ENCODE results near the gene CDT1. TPM values are rescaled to one million over a fixed set of nuclear protein-coding genes. Genes with fewer than 3 reads are reported as not detected.
A peak's percentile ranks its signal among the peaks of the same experiment; 100 is the strongest.

CDT1 gene
- total RNA-seq, 1 experiment from 2014 or later: 154 TPM

DNA sequence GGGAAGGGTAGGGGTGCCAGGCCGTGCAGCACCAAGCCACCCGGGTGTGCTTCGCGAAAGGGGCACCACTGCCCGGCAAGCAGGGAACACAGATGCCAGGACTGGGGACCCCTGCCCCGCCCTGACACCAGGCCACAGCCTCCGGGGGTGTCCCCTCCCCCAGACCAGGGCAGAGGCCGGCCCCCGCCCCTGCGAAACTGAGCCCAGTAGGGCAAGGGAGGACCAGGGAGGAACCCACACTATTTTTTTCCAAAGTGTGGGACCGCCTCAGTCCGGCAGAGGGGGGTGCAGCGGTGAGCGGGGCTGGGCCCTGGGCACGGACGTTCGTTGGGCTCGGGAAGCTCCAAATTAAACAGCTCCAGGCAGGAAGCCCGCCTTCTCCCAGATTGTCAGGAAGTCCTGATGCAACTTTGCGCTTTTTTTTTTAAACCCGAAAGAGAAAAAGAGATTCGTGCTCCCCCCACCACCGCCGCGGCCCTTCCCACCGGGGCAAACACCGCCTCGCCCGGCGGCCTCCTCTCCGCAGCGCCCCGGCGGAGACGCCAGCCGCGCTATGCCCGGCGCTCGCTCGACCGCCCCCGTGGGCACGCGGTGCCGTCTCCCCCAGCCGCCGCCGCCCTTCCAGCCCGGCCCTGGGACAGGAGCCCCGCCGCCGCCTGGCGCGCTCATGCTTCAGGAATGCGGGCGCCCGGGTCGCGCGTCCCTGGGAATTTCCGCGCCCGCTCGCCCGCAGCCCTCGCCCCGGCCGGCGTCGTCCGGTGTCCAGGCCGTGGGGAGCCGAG, 19.3 kb upstream of the CDT1 start (continued):
- no peak for TF ChIP-seq CREM (CRISPR knock-in tag; IDR thresholded peaks at IDR 0.05)
- TF ChIP-seq SMAD4 (CRISPR knock-in tag; IDR thresholded peaks at IDR 0.05): no peak
- TF ChIP-seq MXD4 (CRISPR knock-in tag; IDR thresholded peaks at IDR 0.05; ENCODE audit: borderline replicate concordance): no peak
- TF ChIP-seq E2F4 (CRISPR knock-in tag; IDR thresholded peaks at IDR 0.05; ENCODE audit: borderline replicate concordance, low read depth): no peak
- no peak for TF ChIP-seq NR2C2 (CRISPR knock-in tag; IDR thresholded peaks at IDR 0.05)
- TF ChIP-seq, protein P1, sequence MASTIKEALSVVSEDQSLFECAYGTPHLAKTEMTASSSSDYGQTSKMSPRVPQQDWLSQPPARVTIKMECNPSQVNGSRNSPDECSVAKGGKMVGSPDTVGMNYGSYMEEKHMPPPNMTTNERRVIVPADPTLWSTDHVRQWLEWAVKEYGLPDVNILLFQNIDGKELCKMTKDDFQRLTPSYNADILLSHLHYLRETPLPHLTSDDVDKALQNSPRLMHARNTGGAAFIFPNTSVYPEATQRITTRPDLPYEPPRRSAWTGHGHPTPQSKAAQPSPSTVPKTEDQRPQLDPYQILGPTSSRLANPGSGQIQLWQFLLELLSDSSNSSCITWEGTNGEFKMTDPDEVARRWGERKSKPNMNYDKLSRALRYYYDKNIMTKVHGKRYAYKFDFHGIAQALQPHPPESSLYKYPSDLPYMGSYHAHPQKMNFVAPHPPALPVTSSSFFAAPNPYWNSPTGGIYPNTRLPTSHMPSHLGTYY (CRISPR knock-in tag; IDR thresholded peaks at IDR 0.05): no peak
- TF ChIP-seq, protein P2, sequence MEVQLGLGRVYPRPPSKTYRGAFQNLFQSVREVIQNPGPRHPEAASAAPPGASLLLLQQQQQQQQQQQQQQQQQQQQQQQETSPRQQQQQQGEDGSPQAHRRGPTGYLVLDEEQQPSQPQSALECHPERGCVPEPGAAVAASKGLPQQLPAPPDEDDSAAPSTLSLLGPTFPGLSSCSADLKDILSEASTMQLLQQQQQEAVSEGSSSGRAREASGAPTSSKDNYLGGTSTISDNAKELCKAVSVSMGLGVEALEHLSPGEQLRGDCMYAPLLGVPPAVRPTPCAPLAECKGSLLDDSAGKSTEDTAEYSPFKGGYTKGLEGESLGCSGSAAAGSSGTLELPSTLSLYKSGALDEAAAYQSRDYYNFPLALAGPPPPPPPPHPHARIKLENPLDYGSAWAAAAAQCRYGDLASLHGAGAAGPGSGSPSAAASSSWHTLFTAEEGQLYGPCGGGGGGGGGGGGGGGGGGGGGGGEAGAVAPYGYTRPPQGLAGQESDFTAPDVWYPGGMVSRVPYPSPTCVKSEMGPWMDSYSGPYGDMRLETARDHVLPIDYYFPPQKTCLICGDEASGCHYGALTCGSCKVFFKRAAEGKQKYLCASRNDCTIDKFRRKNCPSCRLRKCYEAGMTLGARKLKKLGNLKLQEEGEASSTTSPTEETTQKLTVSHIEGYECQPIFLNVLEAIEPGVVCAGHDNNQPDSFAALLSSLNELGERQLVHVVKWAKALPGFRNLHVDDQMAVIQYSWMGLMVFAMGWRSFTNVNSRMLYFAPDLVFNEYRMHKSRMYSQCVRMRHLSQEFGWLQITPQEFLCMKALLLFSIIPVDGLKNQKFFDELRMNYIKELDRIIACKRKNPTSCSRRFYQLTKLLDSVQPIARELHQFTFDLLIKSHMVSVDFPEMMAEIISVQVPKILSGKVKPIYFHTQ (CRISPR knock-in tag; IDR thresholded peaks at IDR 0.05): no peak
- no peak for TF ChIP-seq ZNF396 (CRISPR knock-in tag; IDR thresholded peaks at IDR 0.05; ENCODE audit: borderline replicate concordance)
- no peak for TF ChIP-seq AFF4 (CRISPR knock-in tag; IDR thresholded peaks at IDR 0.05; ENCODE audit: borderline replicate concordance)
- no peak for TF ChIP-seq ZNF219 (CRISPR knock-in tag; IDR thresholded peaks at IDR 0.05; ENCODE audit: borderline replicate concordance)
- TF ChIP-seq GABPB1 (CRISPR knock-in tag; IDR thresholded peaks at IDR 0.05): peak; percentile 68
- TF ChIP-seq E2F1 (CRISPR knock-in tag; IDR thresholded peaks at IDR 0.05): no peak
- TF ChIP-seq FOXJ3 (CRISPR knock-in tag; IDR thresholded peaks at IDR 0.05; ENCODE audit: borderline replicate concordance): no peak
- TF ChIP-seq, protein P3, sequence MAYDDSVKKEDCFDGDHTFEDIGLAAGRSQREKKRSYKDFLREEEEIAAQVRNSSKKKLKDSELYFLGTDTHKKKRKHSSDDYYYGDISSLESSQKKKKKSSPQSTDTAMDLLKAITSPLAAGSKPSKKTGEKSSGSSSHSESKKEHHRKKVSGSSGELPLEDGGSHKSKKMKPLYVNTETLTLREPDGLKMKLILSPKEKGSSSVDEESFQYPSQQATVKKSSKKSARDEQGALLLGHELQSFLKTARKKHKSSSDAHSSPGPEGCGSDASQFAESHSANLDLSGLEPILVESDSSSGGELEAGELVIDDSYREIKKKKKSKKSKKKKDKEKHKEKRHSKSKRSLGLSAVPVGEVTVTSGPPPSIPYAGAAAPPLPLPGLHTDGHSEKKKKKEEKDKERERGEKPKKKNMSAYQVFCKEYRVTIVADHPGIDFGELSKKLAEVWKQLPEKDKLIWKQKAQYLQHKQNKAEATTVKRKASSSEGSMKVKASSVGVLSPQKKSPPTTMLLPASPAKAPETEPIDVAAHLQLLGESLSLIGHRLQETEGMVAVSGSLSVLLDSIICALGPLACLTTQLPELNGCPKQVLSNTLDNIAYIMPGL (CRISPR knock-in tag; IDR thresholded peaks at IDR 0.05): peak; percentile 62; the same call in 1 of the 2 replicates

Measured in WTC11 (cell line).